Osteocyte (in vitro differentiated cells): ENCODE data around the gene CRYBB1. TPM values are rescaled to one million over a fixed set of nuclear protein-coding genes. Genes with fewer than 3 reads are reported as not detected.
A peak's percentile ranks its signal among the peaks of the same experiment; 100 is the strongest.

Source experiments
- DNase-seq: peaks from one replicate; pipeline ENCODE4 v3.0.0; 2021; ENCODE audit warnings: mixed read lengths; ENCODE audit not compliant: unreplicated experiment; ENCODE audit errors: extremely low spot score
- H3K27ac Mint-ChIP-seq: one replicate; pipeline ENCODE4 v1.8.0; 2021; ENCODE audit warnings: mild to moderate bottlenecking, mixed read lengths; ENCODE audit not compliant: unreplicated experiment
- H3K27me3 Mint-ChIP-seq: one replicate; pipeline ENCODE4 v1.8.0; 2021; ENCODE audit warnings: mixed read lengths; ENCODE audit not compliant: unreplicated experiment
- H3K36me3 Mint-ChIP-seq: one replicate; pipeline ENCODE4 v1.8.0; 2021; ENCODE audit warnings: mixed read lengths; ENCODE audit not compliant: unreplicated experiment
- H3K4me1 Mint-ChIP-seq: one replicate; pipeline ENCODE4 v1.8.0; 2021; ENCODE audit warnings: mixed read lengths; ENCODE audit not compliant: unreplicated experiment
- H3K4me3 Mint-ChIP-seq: one replicate; pipeline ENCODE4 v1.8.0; 2021; ENCODE audit warnings: mild to moderate bottlenecking, moderate library complexity, mixed read lengths; ENCODE audit not compliant: unreplicated experiment
- H3K9me3 Mint-ChIP-seq: one replicate; pipeline ENCODE4 v1.8.0; 2021; ENCODE audit warnings: mixed read lengths; ENCODE audit not compliant: unreplicated experiment
- total RNA-seq: library from RNA; stranded (reverse); gene quantifications from 2 replicates; pipeline ENCODE4 v1.2.1, GENCODE V29; 2021
- TF ChIP-seq, protein P1 (sequence below): fragments of 200-600 bp; sonication (generic); IDR thresholded peaks from 2 replicates; pipeline ENCODE4 v1.5.0; 2021; ENCODE audit warnings: antibody characterized with exemption, mild to moderate bottlenecking, moderate library complexity

CRYBB1 gene
- total RNA-seq, 1 donor from 2014 or later = not detected

DNA sequence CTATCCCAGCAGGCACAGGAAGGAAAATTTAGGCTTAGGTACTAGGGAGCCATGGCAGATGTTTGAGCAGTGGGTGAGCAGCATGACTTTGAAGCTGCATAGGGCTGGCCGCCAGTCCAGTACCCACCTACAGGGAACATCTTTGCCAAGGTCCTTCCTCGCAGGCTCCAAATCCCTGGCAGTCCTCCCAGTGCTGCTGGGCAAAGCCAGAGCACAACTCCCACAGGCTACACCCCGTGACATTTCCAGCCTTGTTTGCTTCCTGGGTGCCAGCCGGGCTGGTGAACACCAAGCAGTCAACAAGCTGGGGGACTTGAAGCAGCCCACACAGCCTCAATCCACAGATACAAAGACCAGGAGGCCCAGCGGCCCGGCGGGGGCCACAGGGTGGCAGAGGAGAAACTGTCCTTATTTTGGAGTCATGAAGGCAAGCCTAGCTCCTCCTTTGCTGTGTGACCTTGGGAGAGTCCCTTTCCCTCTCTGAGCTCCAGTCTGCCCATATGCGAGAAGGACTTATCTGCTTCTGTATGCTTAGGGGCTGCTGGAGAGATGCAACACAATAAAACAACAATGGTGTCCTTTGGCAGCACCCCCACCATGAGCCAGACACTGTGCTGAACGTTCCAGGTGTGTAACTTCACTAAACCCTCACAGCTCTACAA lies 55.9 kb downstream of the CRYBB1 start:
- Mint-ChIP-seq H3K4me3 (no peak overlapping the region), H3K9me3 (no peaks in the 10 kb centered on the region), H3K4me1 (peaks cover 11% of the 10 kb centered on the region), H3K27ac (no peak overlapping the region), H3K36me3 (peaks cover 1% of the 10 kb centered on the region), H3K27me3 (no peaks in the 10 kb centered on the region)
- no peak for DNase-seq
- TF ChIP-seq, protein P1, sequence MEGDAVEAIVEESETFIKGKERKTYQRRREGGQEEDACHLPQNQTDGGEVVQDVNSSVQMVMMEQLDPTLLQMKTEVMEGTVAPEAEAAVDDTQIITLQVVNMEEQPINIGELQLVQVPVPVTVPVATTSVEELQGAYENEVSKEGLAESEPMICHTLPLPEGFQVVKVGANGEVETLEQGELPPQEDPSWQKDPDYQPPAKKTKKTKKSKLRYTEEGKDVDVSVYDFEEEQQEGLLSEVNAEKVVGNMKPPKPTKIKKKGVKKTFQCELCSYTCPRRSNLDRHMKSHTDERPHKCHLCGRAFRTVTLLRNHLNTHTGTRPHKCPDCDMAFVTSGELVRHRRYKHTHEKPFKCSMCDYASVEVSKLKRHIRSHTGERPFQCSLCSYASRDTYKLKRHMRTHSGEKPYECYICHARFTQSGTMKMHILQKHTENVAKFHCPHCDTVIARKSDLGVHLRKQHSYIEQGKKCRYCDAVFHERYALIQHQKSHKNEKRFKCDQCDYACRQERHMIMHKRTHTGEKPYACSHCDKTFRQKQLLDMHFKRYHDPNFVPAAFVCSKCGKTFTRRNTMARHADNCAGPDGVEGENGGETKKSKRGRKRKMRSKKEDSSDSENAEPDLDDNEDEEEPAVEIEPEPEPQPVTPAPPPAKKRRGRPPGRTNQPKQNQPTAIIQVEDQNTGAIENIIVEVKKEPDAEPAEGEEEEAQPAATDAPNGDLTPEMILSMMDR = no peak

DNA sequence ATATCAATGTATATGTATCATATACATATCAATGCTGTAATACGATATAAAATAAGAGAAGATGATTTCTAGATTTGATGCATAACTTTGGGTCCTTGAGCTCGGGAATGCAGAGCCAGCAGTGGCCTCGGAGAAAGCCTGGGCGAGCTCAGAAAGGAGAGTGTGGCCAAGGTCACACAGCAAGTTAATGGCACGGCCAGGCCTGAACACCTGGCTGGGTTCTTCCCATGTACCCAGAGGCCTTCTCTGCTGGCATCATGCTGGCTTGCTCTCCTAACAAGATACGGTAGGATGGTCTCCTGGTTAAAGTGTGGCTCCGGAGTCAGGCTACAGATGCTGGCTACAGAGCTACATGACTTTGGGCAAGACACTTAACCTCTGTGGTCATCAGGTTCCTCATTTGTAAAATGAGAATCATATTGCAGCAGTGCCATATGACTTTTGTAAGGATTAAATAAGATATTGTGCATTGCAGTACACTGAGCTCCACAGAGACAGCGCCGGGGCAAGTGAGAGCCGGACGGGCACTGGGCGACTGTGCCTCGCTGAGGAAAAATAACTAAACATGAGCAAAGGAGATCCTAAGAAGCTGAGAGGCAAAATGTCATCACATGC lies 57.8 kb downstream of the CRYBB1 start:
- Mint-ChIP-seq H3K4me1 (peaks cover 15% of the 10 kb centered on the region), H3K36me3 (no peaks in the 10 kb centered on the region), H3K9me3 (no peaks in the 10 kb centered on the region), H3K27me3 (no peaks in the 10 kb centered on the region), H3K27ac (no peak overlapping the region), H3K4me3 (no peak overlapping the region)
- TF ChIP-seq, protein P1 = no peak
- DNase-seq = no peak

DNA sequence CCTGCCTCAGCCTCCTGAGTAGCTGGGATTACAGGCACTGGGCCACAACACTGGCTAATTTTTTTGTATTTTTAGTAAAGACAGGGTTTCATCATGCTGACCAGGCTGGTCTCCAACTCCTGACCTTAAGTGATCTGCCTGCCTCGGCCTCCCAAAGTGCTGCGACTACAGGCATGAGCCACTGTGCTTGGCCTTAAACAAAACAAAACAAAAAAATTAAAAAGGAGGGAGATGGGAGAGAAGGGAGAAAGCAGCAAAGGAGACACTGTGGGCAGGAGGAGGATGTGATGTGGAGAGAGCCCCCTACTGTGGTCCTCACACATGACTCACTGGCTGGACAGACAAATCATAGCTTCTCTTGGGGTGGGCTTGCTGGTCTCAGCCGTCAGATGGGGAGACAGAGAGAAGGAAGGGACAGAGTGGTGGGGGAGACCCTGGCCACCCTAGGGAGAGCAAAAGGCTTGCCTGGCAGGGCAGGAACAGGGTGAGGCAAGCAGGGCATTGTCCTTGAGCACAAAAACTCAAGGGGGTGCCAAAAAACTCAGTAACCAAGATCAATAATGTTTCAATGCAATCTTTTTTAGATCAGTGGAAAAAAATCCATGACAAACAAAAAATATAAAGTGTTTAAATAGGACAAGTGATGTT lies 59.5 kb downstream of the CRYBB1 start:
- Mint-ChIP-seq H3K27me3 (no peaks in the 10 kb centered on the region), H3K9me3 (no peaks in the 10 kb centered on the region), H3K4me1 (peaks cover 20% of the 10 kb centered on the region), H3K27ac (peak overlapping the region; percentile 87), H3K4me3 (no peak overlapping the region), H3K36me3 (no peaks in the 10 kb centered on the region)
- TF ChIP-seq, protein P1 = no peak
- DNase-seq = no peak

DNA sequence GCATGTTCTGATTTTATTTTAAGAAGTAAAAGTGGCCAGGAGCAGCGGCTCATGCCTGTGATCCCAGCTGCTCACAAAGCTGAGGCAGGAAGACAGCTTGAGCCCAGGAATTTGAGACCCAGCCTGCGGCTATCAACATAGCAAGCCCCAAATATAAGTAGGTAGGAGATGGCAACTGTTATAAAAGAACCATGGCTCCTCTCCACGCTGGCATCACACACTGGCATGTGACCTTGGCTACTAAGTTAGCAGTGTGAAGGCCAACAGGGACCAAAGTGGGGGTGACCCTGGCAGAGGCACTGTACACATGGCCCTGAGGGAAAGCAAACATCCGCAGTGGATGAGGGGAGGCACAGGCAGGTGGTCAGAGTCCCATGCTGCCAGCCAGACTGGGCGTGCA lies 60.9 kb downstream of the CRYBB1 start:
- TF ChIP-seq, protein P1 = no peak
- no peak overlapping the region for H3K27ac Mint-ChIP-seq
- H3K36me3 Mint-ChIP-seq = no peaks in the 10 kb centered on the region
- DNase-seq = no peak
- H3K27me3 Mint-ChIP-seq = no peaks in the 10 kb centered on the region
- no peak overlapping the region for H3K4me3 Mint-ChIP-seq
- H3K9me3 Mint-ChIP-seq = no peaks in the 10 kb centered on the region
- peaks cover 31% of the 10 kb centered on the region for H3K4me1 Mint-ChIP-seq

DNA sequence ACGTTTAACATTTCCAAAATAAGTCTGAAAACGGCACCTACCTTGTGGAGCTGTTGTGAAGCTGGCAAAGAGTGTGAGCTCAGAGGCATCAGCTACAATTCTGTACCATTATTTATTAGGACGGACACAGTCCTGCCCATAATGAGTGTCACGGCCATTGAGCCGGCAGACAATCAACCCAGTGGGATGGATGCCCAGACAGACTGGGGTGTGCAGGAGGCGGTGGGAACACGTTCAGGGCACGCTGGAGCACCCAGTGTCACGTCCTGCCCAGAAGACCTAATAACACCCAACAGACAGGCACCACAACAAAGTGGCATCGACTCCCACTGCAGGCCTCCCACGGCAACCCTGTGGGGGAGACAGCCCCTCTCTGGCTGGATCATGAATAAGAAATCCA lies 62.3 kb downstream of the CRYBB1 start:
- no peak overlapping the region for H3K4me3 Mint-ChIP-seq
- peaks cover 42% of the 10 kb centered on the region for H3K4me1 Mint-ChIP-seq
- TF ChIP-seq, protein P1 = no peak
- no peaks in the 10 kb centered on the region for H3K27me3 Mint-ChIP-seq
- no peaks in the 10 kb centered on the region for H3K36me3 Mint-ChIP-seq
- no peak for DNase-seq
- no peak overlapping the region for H3K27ac Mint-ChIP-seq
- no peaks in the 10 kb centered on the region for H3K9me3 Mint-ChIP-seq
